Adrenal gland (tissue), 12 donors: ENCODE data around the gene SERPINE2. TPM values are rescaled to one million over a fixed set of nuclear protein-coding genes. Genes with fewer than 3 reads are reported as not detected.

Source experiments
- DNase-seq, 7 donors: peaks; one replicate each; pipeline ENCODE4 v3.0.0-alpha.2; 2019 to 2020
- H3K27ac ChIP-seq, 5 donors: fragments of 200-600 bp; sonication (generic) in 4 of 5; 1 replicate in 3 of 5; 2 replicates in 2 of 5; pipeline versions ENCODE4 v1.5.1 to v1.8.0; 2016 to 2020; ENCODE audit warnings: mild to moderate bottlenecking in 1 of 5
- H3K27me3 ChIP-seq: fragments of 200-600 bp; 2 replicates; pipeline ENCODE4 v1.8.0; 2021
- H3K36me3 ChIP-seq, 2 donors: fragments of 200-600 bp; replicated peaks in 1 of 2; 1 replicate in 1 of 2; 2 replicates in 1 of 2; pipeline versions ENCODE4 v1.5.1 to v1.8.0; 2018 to 2022
- H3K4me1 ChIP-seq, 2 donors: fragments of 200-600 bp; replicated peaks in 1 of 2; 1 replicate in 1 of 2; 2 replicates in 1 of 2; pipeline versions ENCODE4 v1.5.1 to v1.8.0; 2018 to 2021
- H3K4me3 ChIP-seq, 4 donors: fragments of 200-600 bp; sonication (generic) in 3 of 4; one replicate each; pipeline ENCODE4 v1.5.1; 2016 to 2018
- H3K9me3 ChIP-seq, 3 donors: fragments of 200-600 bp; sonication (generic) in 1 of 3; replicated peaks in 1 of 3; 1 replicate in 2 of 3; 2 replicates in 1 of 3; pipeline versions ENCODE4 v1.5.1 to v1.8.0; 2016 to 2021
- POLR2A ChIP-seq, 2 donors: fragments of 450-650 bp; IDR thresholded peaks; one replicate each; pipeline ENCODE4 v1.6.1; 2017; ENCODE audit warnings: antibody characterized with exemption in 2 of 2, mild to moderate bottlenecking in 2 of 2, moderate library complexity in 1 of 2
- WGBS, 4 donors: extraction: QIAGEN DNeasy Blood & Tissue Kit in 2 of 4; methylation state at CpG; one replicate each; pipeline versions ENCODE4 v1.1.5 to v1.1.7; 2013 to 2017; 5-methylcytosine and 5-hydroxymethylcytosine counted together
- intact Hi-C, 2 donors: fragments of 100-400 bp; cut with DNase I; formaldehyde crosslinking; loops; one replicate each; pipeline versions ENCODE4 v1.14.1 to v1.15.0; 2022 to 2023
- polyA plus RNA-seq, 3 donors: library from polyadenylated mRNA; stranded (reverse); fragments of 200-250 nt in 2 of 3; fragments of 350-450 nt in 1 of 3; fragmentation: Illumina TruSeq in 1 of 3; extraction: RNeasy Lipid Tissue Mini Kit (QIAGEN cat#74804) in 1 of 3; gene quantifications; one replicate each; pipeline ENCODE4 v1.2.3, GENCODE V29; 2013 to 2014
- total RNA-seq, 9 donors: library from RNA; depleted of rRNA in 4 of 9; stranded (reverse); fragments of >200 nt in 4 of 9; fragments of 120-200 nt in 1 of 9; fragmentation: NEBNext Ultra II Directional in 1 of 9; extraction: Animal tissue kit (Norgen Biotek cat#: 25700) in 1 of 9; gene quantifications; one replicate each; pipeline versions ENCODE4 v1.1.0 to v1.2.4, GENCODE V29; 2013 to 2023
- TF ChIP-seq, protein P1 (sequence below), 6 experiments: fragments of 450-650 bp in 4 of 6; fragments of 200-600 bp in 2 of 6; sonication (generic) in 1 of 6; IDR thresholded peaks; 1 replicate in 5 of 6; 2 replicates in 1 of 6; pipeline versions ENCODE4 v1.5.1 to v1.8.0; 2016 to 2021; ENCODE audit warnings: antibody characterized with exemption in 6 of 6, mild to moderate bottlenecking in 2 of 6, moderate library complexity in 1 of 6
- donor health status: healthy with polysubstance abuse.
- donor health status: Bipolar disorder and iron deficiency.
- donor health status: DM: yes; HTN: yes; CAD: no.
- donor health status: DM: no; HTN: no; CAD: no.
- donor health status: DM: no; HTN: no; CAD: no.
- donor health status: DM: yes; HTN: yes; CAD: no.

SERPINE2 gene
- total and polyA plus RNA-seq, 12 donors, result 6.2 to 61.6 (median 16.0) TPM

DNA sequence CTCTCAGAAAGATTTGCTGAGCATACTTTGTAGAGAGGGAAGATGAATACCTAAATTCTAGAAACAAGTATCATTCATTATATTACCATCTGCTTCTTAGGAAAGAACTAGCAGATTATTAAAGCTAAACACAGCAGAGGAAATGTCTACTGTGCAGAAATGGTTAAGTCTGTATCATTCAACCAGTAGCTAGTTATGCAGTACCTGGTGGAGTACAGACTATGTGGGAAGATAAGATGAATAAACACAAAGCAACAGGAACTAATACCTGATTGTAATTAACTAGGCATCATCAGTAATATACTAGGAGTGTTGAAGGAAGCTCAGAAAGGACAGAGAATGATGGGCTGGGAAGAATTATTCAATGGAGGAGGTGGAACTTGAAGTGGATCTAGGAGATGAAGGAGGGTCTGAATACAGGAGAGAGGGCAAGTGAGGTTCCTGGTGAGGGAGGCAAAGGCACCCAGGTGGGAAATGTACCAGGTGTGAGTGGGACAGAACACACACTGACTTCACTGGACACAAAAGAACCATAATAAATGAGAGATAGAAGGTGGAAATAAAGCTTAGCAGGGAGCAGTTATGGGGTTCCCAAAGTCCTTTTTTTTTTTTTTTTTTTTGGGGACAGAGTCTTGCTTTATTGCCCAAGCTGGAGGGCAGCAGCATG is 103.5 kb downstream of the SERPINE2 start:
- Histone ChIP-seq H3K9me3 (no peaks in the 10 kb centered on the region), H3K4me3 (no peak overlapping the region), H3K4me1 (peaks cover 5 to 42% of the 10 kb centered on the region in 2 donors), H3K27me3 (no peaks in the 10 kb centered on the region), H3K27ac (no peak overlapping the region), H3K36me3 (no peaks in the 10 kb centered on the region)
- DNase-seq, result no peak
- no peak for TF ChIP-seq POLR2A (IDR thresholded peaks at IDR 0.05)
- TF ChIP-seq, protein P1, sequence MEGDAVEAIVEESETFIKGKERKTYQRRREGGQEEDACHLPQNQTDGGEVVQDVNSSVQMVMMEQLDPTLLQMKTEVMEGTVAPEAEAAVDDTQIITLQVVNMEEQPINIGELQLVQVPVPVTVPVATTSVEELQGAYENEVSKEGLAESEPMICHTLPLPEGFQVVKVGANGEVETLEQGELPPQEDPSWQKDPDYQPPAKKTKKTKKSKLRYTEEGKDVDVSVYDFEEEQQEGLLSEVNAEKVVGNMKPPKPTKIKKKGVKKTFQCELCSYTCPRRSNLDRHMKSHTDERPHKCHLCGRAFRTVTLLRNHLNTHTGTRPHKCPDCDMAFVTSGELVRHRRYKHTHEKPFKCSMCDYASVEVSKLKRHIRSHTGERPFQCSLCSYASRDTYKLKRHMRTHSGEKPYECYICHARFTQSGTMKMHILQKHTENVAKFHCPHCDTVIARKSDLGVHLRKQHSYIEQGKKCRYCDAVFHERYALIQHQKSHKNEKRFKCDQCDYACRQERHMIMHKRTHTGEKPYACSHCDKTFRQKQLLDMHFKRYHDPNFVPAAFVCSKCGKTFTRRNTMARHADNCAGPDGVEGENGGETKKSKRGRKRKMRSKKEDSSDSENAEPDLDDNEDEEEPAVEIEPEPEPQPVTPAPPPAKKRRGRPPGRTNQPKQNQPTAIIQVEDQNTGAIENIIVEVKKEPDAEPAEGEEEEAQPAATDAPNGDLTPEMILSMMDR (IDR thresholded peaks at IDR 0.05), result no peak
- intact Hi-C loops, result no loop called here

DNA sequence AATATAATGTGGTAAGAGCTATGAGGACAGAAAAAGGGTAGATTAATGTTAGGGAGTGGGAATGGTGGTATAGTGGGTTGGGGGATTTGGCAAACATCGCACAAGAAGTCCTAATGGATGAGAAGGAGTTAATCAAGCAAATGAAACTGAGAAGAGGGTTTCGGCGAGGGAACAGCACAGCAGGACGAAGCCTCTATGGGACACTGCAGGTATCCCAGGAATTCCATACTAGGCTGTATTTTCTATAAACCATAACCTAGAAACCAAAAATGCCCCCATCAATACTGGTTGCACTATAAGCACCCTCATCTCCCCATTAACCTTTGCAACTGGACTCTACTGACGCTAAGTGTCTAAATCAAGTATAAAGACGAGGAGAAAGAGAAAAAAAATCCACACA is 104.2 kb downstream of the SERPINE2 start:
- intact Hi-C loops, result no loop called here
- no peak overlapping the region for H3K27ac ChIP-seq
- TF ChIP-seq, protein P1 (IDR thresholded peaks at IDR 0.05), result no peak
- TF ChIP-seq POLR2A (IDR thresholded peaks at IDR 0.05), result no peak
- no peaks in the 10 kb centered on the region for H3K9me3 ChIP-seq
- no peaks in the 10 kb centered on the region for H3K36me3 ChIP-seq
- no peak for DNase-seq
- 65 to 70% (median 67%) methylated on average over 6 of the region's 6 CpGs for WGBS, 4 donors
- no peaks in the 10 kb centered on the region for H3K27me3 ChIP-seq
- H3K4me1 ChIP-seq, result peaks cover 8 to 49% of the 10 kb centered on the region in 2 donors
- no peak overlapping the region for H3K4me3 ChIP-seq

DNA sequence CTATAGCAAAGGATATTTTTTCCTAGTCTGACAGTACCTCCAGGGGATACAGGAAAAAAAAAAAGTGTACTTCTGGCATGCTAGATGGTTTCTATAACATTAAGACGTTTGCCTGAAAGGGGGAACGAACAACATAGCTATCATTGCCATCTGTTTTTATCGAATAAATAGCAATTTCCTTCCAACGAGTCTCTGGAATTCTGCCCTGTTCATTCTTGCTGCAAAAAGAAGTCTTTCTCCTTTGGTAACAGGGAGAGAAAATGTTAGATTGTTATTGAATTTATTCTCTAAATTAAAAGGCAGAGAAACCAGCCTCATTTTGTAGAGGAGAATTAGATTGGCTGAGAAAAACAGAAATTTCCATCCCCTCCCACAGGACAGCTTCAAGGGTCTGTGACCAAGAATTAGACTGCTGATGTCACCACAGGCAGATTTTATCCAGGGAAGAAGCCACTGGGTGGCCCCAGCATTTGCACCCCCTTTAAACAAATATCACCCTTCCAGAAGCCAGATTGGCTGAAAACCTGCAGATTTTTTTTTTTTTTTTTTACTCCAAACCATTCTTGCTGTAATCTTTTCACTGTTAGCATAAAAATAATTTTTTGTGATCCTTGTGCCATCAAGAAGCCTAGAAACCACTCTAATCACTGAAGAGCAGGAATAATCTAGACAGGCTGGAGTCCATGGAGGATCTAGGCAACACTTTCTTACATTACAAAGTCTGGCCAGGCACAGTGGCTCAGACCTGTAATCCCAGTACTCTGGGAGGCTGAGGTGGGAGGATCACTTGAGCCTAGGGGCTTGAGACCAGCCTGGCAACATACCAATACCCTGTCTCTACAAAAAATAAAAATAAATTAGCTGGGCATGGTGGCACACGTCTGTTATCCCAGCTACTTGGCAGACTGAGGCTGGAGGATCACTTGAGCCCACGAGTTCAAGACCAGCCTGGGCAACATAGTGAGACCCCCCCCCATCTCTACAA is 106.0 kb downstream of the SERPINE2 start:
- H3K4me1 ChIP-seq, result peaks cover 8 to 50% of the 10 kb centered on the region in 2 donors
- no peaks in the 10 kb centered on the region for H3K27me3 ChIP-seq
- H3K27ac ChIP-seq, result no peak overlapping the region
- no peaks in the 10 kb centered on the region for H3K36me3 ChIP-seq
- no peaks in the 10 kb centered on the region for H3K9me3 ChIP-seq
- DNase-seq, result no peak
- intact Hi-C loops, result no loop called here
- no peak for TF ChIP-seq POLR2A (IDR thresholded peaks at IDR 0.05)
- TF ChIP-seq, protein P1 (IDR thresholded peaks at IDR 0.05), result no peak
- no peak overlapping the region for H3K4me3 ChIP-seq
- WGBS, 4 donors, result 53 to 66% (median 57%) methylated on average over 6 of the region's 6 CpGs
